Hematopoietic multipotent progenitor cell treated with erythropoietin and hydrocortisone succinate and interleukin-3 and kit ligand, for 15 days (in vitro differentiated cells): ENCODE results near the gene MYOD1.

Experiments used
- DNase-seq: peaks from one replicate; pipeline ENCODE4 v3.0.0-alpha.2; 2015; ENCODE audit warnings: low spot score

The MYOD1 gene

DNA sequence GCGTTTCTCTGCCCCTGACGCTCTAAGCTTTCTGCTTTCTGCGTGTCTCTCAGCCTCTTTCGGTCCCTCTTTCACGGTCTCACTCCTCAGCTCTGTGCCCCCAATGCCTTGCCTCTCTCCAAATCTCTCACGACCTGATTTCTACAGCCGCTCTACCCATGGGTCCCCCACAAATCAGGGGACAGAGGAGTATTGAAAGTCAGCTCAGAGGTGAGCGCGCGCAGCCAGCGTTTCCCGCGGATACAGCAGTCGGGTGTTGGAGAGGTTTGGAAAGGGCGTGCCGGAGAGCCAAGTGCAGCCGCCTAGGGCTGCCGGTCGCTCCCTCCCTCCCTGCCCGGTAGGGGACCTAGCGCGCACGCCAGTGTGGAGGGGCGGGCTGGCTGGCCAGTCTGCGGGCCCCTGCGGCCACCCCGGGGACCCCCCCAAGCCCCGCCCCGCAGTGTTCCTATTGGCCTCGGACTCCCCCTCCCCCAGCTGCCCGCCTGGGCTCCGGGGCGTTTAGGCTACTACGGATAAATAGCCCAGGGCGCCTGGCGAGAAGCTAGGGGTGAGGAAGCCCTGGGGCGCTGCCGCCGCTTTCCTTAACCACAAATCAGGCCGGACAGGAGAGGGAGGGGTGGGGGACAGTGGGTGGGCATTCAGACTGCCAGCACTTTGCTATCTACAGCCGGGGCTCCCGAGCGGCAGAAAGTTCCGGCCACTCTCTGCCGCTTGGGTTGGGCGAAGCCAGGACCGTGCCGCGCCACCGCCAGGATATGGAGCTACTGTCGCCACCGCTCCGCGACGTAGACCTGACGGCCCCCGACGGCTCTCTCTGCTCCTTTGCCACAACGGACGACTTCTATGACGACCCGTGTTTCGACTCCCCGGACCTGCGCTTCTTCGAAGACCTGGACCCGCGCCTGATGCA lies at the start of gene MYOD1:
MYOD1 (plus strand) TSS at position 544 of the 910 bp plus-strand sequence; CDS start at position 756, 212 bp downstream.
- DNase-seq, result no peak

GRCh38 chr11:17672469-17672868 lies 46.9 kb upstream of the MYOD1 start:
- DNase-seq, result no peak

DNA sequence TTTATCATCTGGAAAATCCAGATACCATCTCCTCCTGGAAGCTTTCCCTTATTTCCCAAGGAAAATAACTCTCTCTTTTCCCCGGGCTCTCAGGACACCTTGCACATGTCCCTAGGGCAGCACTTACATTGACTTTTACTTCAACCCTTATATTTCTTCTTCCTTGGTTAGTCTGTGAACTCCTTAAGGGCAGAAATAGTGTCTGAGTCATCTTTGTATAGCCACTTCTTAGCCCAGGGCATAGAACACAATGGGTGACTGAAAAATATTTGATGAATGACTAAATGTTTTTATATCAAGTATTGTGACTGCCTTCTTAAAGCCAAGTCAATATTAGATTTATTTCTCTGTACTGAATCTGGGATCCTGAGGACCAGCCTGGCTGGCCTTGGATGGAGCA lies 45.4 kb upstream of the MYOD1 start:
- DNase-seq, result no peak

GRCh38 chr11:17682848-17683247 lies 36.5 kb upstream of the MYOD1 start:
- no peak for DNase-seq

DNA sequence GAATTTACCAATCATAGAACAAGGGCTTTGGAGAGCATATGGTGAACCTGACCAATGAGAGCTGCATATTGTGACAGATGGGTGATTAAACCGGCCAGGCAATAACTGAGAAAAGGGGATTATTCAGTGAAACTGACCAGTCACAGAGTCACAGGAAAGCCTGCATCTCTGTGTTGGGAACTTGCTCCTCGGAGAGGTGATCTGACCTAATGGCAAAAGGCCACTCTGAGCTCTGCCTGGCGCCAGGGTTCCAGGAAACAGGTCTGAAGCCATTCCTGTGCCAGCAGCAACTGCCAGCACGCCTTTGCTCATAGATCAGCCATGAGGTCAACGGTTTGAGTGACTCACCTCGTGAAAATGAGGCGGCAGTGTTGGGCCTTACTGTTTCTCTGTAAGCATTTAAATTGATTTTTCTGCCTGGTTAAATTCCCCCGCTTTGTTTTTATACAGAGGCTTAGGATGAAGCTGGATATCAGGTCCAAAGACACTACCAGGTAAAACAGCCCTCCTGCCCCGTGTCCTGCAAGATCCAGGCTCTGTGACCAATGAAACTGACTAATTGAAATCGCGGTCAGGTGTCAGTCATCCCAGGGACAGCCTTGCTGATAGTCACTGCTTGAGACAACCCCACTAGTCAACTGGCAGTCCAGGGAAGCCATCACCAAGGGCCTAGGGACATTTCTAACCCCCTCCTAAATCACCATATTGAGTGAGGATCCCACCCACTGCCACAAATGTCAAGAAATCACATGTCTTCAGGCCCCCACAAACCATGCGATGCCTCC lies 35.8 kb upstream of the MYOD1 start:
- no peak for DNase-seq

- DNase-seq, result no peak
These were observed 34.8 kb upstream of the MYOD1 start for GRCh38 chr11:17684550-17684949.

DNA sequence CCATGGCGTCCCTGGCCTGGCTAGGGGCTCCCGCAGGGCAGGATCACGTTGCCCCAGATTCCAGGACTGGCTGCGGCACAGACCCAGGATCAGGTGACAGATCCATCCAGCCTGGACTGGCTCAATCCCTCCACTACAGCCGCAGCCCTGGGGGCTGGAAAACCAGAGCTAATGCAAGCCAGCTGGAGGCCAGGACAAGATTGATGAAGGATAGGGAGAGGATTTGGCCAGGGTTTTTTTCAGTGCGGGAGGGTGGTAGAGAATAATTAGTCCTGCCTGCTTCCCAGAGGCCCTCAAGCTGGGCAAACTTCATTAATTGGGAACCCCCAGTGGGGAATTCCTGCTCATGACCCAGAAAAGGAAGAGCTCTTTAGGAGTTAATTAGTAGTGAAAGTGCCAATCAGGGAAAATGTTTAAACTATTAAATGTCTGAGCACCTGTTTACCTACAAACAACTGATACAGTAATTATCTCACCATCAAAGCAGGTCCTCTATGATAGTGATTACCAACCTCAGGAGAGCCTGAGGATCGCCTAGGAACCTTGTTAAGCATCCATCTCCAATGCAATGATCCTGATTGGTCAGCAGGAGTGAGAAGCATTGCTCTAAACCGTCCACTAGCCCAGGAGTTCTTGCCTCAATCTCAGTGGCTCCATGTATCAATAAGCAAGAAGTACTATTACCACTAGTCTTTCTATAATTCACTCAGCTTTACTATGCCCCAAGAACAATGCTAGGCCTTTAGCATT lies 33.0 kb upstream of the MYOD1 start:
- no peak for DNase-seq

- no peak for DNase-seq
These were observed 31.3 kb upstream of the MYOD1 start for GRCh38 chr11:17687946-17688670.

GRCh38 chr11:17691550-17691949 lies 27.8 kb upstream of the MYOD1 start:
- DNase-seq, result no peak

GRCh38 chr11:17691976-17692375 lies 27.4 kb upstream of the MYOD1 start:
- DNase-seq, result no peak

- DNase-seq, result no peak
These were observed 26.4 kb upstream of the MYOD1 start for GRCh38 chr11:17692931-17693330.

GRCh38 chr11:17693531-17693930 lies 25.8 kb upstream of the MYOD1 start:
- DNase-seq, result no peak

- DNase-seq, result no peak
These were observed 24.8 kb upstream of the MYOD1 start for GRCh38 chr11:17694494-17695110.

DNA sequence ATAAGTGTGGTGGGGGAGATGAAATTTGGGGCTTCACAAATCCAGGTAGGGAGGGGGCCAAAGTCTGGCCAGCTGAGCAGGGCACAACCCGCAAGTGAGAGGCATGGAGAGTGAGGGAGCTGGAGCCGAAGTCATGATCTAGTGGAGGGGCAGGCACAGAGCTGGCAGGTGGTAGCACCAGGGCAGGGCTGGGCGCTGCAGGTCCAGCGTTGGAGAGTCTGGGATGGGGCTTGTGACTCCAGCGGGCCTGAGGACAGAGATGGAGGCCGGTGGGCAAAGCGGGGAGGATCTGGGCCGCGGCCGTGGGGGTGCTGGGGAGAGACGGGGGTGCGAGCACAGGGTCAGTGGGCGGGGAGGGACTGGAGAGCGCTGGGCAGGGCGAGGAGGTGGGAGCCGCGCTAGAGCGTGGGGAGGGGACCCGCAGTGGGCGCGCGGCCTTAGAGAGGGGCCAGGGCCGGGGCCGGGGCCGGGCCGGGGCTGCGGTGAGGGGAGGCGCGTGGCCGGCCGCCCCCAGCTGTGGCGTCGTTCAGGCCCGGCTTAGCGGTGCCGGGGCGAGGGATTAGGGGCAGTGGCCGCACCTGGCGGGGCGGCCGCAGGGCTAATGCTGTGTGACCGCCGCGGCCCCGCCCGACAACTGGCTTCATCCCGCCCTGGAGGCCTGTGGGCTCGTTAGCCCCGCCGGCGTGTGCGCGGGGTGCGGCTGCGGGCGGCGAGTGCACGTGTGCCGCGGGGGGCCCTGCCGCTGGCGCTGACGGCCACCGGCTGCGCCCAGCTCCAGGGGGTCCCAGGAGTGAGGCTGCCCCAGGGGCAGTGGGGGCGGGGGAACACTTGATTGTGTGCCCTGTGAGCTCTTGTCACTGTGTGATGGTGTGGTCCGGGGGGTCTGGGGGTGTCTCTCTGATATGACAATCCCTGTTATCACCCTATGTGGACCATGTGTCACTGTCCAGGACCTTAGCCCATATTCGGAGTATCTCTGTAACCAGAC lies 23.6 kb upstream of the MYOD1 start:
- DNase-seq, result no peak

DNA sequence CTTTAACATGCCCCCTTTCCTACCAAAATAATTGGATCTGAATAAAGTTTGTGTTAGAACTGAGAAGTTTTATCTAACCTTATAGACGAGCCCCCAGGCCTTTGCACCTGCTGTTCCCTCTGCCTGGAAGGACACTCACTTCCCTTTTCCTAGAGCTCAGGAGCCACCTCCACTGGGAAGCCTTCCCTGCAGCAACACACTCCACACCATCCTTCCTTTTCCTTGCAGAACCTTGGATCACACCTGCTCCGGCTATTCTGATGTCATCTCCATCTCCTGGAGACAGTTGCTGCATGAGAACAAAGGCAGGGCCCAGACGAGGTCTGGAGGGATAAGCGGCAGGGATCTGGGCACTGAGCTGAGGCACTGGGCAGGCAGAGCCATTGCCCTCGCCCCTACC lies 22.6 kb upstream of the MYOD1 start:
- no peak for DNase-seq

DNA sequence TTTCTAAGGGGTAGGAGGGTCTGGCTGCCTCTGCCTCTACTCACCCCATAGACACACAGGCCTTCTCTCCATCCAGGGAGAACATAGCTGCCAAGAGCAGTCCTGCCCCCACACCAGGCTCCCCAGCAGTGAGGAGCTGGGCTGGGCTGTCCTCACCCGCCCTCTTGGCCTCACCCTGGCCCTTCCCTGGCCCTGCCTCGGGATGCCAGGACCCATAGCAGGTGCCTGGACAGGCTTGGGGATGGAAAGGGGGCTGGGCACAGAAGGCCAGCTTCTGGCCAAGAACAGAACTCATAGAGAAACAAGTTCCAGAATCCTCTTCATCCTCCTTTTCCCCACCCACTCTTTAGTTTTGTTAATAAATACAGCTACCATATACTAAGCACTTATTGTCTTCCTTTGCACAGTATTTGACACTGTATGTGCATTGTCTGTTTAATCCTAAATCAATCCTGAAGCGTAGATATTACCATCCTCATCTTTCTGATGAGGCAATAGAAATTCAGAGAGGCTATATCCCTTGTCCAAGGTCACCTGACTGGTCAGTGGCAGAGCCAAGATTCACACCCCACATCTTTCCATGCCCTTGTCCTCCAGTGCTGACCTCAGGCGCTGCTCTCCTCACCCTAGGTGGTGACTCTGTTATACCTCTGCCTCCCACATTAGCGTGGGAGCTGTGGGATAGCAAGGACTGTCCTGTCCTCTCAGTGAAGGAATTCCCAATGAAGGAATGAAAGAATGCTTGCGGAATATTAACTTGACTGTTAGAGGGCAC lies 22.0 kb upstream of the MYOD1 start:
- DNase-seq, result no peak

DNA sequence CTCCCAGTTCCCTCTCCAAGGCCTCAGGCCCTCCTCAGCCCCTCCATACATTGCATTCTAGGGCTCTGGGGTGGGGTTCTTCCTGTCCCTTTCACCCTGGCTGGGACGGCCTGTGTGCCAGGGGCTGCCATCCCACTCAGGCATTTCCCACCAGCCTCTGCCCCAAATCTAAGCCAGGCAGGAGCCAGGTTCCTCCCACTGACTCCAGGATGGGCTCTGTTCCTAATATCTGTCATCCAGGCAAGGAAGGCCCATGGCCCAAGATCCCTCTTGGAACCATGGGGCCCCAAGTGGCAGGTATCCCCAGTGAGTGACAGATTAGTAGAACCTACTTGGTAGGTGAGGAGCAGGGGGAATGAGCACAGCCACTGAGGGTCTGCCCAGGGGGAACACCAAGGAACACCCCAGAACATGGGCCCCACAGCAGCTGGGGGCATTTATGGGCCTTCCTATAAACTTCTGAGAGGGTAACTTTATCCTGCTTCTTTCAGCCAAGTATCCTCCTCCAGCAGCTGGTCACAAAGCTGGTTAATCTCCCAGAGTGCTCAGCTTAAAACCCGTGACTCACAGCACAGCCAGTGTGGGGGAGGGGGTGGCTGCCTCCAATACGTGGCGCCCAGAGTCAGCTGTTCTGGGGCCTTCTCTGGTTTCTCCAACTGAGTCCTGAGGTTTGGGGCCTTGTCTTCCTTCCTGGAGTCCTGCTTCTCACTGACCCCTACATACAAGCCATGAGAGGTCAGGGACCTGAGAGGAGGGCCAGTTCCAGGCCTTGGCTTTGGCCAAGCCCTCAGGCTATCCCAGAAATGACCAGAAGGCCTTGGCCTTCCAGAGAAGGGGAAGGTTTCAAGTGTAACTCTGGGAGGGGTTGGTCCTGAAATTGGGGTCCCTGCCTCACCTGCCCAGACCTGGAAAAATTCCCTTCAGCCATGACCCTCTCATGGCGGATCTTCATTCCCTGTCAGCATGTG lies 19.9 kb upstream of the MYOD1 start:
- DNase-seq, result no peak

- DNase-seq, result no peak
These were observed 18.4 kb upstream of the MYOD1 start for GRCh38 chr11:17700991-17701390.
